Type B pancreatic cell (in vitro differentiated cells): ENCODE data around the gene ABCD4. TPM values are rescaled to one million over a fixed set of nuclear protein-coding genes. Genes with fewer than 3 reads are reported as not detected.
A peak's percentile ranks its signal among the peaks of the same experiment; 100 is the strongest.

Source experiments
- DNase-seq: peaks from one replicate; pipeline ENCODE4 v3.0.0; 2021; ENCODE audit warnings: mixed read lengths; ENCODE audit not compliant: unreplicated experiment; ENCODE audit errors: extremely low spot score
- H3K27ac Mint-ChIP-seq: 2 replicates; pipeline ENCODE4 v1.8.0; 2021; ENCODE audit warnings: mild to moderate bottlenecking, mixed read lengths
- H3K27me3 Mint-ChIP-seq: 2 replicates; pipeline ENCODE4 v1.8.0; 2021; ENCODE audit warnings: mixed read lengths
- H3K36me3 Mint-ChIP-seq: 2 replicates; pipeline ENCODE4 v1.8.0; 2021; ENCODE audit warnings: mixed read lengths
- H3K4me1 Mint-ChIP-seq: one replicate; pipeline ENCODE4 v1.8.0; 2021; ENCODE audit warnings: mixed read lengths; ENCODE audit not compliant: unreplicated experiment
- H3K4me3 Mint-ChIP-seq: 2 replicates; pipeline ENCODE4 v1.8.0; 2021; ENCODE audit warnings: mild to moderate bottlenecking, mixed read lengths
- H3K9me3 Mint-ChIP-seq: 2 replicates; pipeline ENCODE4 v1.8.0; 2021; ENCODE audit warnings: mixed read lengths
- total RNA-seq: library from RNA; stranded (reverse); gene quantifications from 2 replicates; pipeline ENCODE4 v1.2.1, GENCODE V29; 2021; ENCODE audit warnings: low replicate concordance
- TF ChIP-seq, protein P1 (sequence below): fragments of 200-600 bp; sonication (generic); conservative IDR thresholded peaks from 2 replicates; pipeline ENCODE4 v1.5.0; 2021; ENCODE audit warnings: antibody characterized with exemption, mild to moderate bottlenecking

ABCD4 gene
- total RNA-seq, 1 donor from 2014 or later = 92.6 TPM

DNA sequence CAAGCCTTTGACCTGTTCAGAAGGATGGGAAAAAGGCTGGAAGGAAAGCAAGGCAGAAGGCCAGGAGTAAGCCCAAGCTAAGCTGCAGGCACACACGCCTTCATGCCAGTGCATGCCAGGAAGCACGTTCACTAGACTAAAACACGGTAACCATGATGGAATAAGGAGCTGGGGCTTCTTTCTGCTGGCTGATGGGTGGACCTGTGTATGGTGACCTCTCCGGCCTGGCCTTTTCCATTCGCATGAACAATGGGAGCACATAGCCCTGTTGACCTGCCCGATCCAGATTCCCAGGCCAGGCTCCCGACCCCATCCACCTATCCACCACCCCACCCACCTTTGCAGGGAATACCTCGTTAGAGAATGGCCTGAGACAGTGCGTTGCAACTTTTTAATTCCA, 40.7 kb downstream of the ABCD4 start:
- Mint-ChIP-seq H3K4me3 (no peak overlapping the region), H3K27ac (no peak overlapping the region), H3K36me3 (no peaks in the 10 kb centered on the region), H3K27me3 (peaks cover 24% of the 10 kb centered on the region), H3K9me3 (no peaks in the 10 kb centered on the region), H3K4me1 (no peaks in the 10 kb centered on the region)
- DNase-seq = no peak
- TF ChIP-seq, protein P1, sequence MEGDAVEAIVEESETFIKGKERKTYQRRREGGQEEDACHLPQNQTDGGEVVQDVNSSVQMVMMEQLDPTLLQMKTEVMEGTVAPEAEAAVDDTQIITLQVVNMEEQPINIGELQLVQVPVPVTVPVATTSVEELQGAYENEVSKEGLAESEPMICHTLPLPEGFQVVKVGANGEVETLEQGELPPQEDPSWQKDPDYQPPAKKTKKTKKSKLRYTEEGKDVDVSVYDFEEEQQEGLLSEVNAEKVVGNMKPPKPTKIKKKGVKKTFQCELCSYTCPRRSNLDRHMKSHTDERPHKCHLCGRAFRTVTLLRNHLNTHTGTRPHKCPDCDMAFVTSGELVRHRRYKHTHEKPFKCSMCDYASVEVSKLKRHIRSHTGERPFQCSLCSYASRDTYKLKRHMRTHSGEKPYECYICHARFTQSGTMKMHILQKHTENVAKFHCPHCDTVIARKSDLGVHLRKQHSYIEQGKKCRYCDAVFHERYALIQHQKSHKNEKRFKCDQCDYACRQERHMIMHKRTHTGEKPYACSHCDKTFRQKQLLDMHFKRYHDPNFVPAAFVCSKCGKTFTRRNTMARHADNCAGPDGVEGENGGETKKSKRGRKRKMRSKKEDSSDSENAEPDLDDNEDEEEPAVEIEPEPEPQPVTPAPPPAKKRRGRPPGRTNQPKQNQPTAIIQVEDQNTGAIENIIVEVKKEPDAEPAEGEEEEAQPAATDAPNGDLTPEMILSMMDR = no peak

- no peaks in the 10 kb centered on the region for H3K36me3 Mint-ChIP-seq
- TF ChIP-seq, protein P1 = no peak
- no peak overlapping the region for H3K27ac Mint-ChIP-seq
Observed at GRCh38 chr14:74261288-74261687, 41.4 kb downstream of the ABCD4 start.

GRCh38 chr14:74260525-74261233, 42.1 kb downstream of the ABCD4 start:
- no peak for DNase-seq
- Mint-ChIP-seq H3K4me1 (no peaks in the 10 kb centered on the region), H3K27ac (no peak overlapping the region), H3K9me3 (no peaks in the 10 kb centered on the region), H3K27me3 (peaks cover 30% of the 10 kb centered on the region), H3K4me3 (peak overlapping the region; percentile 59), H3K36me3 (no peaks in the 10 kb centered on the region)
- TF ChIP-seq, protein P1 = no peak

More at GRCh38 chr14:74261288-74261687, 41.4 kb downstream of the ABCD4 start:
- Mint-ChIP-seq H3K4me1 (no peaks in the 10 kb centered on the region), H3K9me3 (no peaks in the 10 kb centered on the region), H3K27me3 (peaks cover 28% of the 10 kb centered on the region), H3K4me3 (peak overlapping the region; percentile 59)
- DNase-seq = no peak

- Mint-ChIP-seq H3K4me3 (peak overlapping the region; percentile 70), H3K27me3 (peaks cover 39% of the 10 kb centered on the region), H3K27ac (no peak overlapping the region), H3K9me3 (no peaks in the 10 kb centered on the region), H3K4me1 (no peaks in the 10 kb centered on the region), H3K36me3 (no peaks in the 10 kb centered on the region)
- DNase-seq = no peak
- TF ChIP-seq, protein P1 = no peak
Observed at GRCh38 chr14:74259513-74259912, 43.2 kb downstream of the ABCD4 start.

DNA sequence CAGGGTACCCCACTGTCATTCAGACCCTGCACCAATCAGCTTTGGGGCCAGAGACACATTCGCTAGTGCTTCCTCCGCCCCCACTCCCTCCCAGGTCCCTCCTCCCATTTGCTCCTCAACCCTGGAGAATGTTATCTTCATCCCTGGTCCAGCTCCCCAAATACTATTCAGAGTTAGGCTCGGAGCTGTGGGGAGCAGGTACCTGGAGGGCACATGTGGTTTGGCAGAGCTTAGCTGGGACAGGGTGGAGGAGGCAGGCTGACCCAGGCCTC, 44.0 kb downstream of the ABCD4 start:
- no peaks in the 10 kb centered on the region for H3K4me1 Mint-ChIP-seq
- H3K27me3 Mint-ChIP-seq = peaks cover 42% of the 10 kb centered on the region
- TF ChIP-seq, protein P1 = no peak
- H3K36me3 Mint-ChIP-seq = no peaks in the 10 kb centered on the region
- H3K27ac Mint-ChIP-seq = no peak overlapping the region
- peak overlapping the region; percentile 70 for H3K4me3 Mint-ChIP-seq
- no peak for DNase-seq
- no peaks in the 10 kb centered on the region for H3K9me3 Mint-ChIP-seq
